Brain pericyte (primary cell): ENCODE results near the gene ARHGAP29.

ENCODE experiments used
- DNase-seq: peaks from one replicate; pipeline ENCODE4 v3.0.0-alpha.2; 2012; ENCODE audit warnings: low read depth, low spot score

Gene ARHGAP29, protein sequence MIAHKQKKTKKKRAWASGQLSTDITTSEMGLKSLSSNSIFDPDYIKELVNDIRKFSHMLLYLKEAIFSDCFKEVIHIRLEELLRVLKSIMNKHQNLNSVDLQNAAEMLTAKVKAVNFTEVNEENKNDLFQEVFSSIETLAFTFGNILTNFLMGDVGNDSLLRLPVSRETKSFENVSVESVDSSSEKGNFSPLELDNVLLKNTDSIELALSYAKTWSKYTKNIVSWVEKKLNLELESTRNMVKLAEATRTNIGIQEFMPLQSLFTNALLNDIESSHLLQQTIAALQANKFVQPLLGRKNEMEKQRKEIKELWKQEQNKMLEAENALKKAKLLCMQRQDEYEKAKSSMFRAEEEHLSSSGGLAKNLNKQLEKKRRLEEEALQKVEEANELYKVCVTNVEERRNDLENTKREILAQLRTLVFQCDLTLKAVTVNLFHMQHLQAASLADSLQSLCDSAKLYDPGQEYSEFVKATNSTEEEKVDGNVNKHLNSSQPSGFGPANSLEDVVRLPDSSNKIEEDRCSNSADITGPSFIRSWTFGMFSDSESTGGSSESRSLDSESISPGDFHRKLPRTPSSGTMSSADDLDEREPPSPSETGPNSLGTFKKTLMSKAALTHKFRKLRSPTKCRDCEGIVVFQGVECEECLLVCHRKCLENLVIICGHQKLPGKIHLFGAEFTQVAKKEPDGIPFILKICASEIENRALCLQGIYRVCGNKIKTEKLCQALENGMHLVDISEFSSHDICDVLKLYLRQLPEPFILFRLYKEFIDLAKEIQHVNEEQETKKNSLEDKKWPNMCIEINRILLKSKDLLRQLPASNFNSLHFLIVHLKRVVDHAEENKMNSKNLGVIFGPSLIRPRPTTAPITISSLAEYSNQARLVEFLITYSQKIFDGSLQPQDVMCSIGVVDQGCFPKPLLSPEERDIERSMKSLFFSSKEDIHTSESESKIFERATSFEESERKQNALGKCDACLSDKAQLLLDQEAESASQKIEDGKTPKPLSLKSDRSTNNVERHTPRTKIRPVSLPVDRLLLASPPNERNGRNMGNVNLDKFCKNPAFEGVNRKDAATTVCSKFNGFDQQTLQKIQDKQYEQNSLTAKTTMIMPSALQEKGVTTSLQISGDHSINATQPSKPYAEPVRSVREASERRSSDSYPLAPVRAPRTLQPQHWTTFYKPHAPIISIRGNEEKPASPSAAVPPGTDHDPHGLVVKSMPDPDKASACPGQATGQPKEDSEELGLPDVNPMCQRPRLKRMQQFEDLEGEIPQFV

GRCh38 chr1:94237291-94238226 is at the start of gene ARHGAP29:
TSS of gene ARHGAP29 (minus strand) at chr1:94237584. CDS start at chr1:94231611, 5,973 bp downstream.
- DNase-seq = no peak

GRCh38 chr1:94286864-94287437 is 49.6 kb upstream of the ARHGAP29 start:
- no peak for DNase-seq

DNA sequence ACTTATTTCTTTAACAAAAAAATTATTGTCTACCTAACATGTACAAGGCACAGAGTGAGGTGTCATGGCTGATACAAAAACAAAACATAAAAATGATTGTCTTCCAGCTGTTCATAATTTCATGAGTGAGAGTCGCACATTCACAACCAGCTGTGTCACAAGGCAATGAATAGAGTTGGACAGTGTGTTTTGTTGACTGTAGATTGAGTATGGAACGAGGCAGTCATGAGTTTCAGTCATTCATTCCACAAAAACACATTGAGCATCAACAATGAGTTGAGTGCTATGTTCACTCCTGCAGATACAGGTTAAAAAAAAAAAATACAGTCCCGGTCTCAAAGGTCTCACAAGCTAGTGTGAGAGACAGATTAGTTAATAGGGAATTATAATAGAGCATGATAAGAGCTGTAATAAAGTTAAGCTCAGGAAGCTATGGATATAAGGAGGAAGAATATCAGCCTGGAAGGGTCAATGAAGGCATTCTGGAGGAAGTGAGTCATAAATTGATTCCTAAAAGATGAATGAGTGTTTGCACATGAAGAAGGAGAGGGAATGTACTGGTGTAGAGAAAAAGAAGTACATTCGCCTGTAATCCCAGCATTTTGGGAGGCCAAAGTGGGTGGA is 47.8 kb upstream of the ARHGAP29 start:
- DNase-seq = no peak

- DNase-seq = no peak
Observed at GRCh38 chr1:94284476-94284875, 47.1 kb upstream of the ARHGAP29 start.

DNA sequence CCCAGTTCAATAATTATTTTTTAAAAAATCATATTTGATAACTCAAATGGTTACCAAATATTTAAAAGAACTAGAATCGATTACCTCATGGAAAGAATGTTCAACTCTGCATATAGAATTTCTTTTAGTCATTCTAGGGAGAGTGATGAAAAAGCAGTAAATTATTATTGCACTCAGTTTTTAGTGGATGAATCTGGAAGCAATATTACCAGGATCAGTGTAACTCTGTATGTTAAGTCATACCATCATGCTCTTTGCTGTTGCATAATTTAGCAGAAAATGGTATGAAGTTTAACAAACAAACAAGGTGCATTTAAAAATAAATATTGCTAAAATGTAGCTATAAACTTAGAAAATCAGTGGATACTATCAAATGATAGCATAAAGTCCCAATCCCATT is 46.1 kb upstream of the ARHGAP29 start:
- no peak for DNase-seq

DNA sequence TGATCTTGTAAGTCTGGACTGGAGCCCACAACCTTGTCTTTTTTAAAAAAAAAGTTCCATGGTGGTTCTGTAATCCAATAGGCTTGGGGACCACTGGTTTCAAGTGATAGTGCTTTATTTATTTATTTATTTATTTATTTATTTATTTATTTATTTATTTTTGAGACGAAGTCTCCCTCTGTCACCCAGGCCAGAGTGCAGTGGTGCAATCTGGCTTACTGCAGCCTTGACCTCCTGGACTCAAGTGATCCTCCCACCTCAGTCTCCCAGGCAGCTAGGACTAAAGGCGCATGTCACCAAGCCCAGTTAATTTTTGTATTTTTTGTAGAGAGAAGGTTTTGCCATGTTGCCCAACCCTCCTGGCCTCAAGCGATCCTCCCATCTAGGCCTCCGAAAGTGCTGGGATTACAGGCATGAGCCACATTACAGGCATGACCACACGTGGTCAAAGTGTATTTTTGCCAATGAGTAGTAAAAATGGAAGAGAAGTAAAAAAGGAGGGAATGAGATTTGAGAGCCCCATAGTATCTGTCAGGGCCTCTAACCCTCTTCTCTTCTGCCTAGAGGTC is 44.8 kb upstream of the ARHGAP29 start:
- no peak for DNase-seq

- no peak for DNase-seq
Observed at GRCh38 chr1:94281361-94282142, 44.2 kb upstream of the ARHGAP29 start.

GRCh38 chr1:94280541-94280940 is 43.2 kb upstream of the ARHGAP29 start:
- DNase-seq = no peak

DNA sequence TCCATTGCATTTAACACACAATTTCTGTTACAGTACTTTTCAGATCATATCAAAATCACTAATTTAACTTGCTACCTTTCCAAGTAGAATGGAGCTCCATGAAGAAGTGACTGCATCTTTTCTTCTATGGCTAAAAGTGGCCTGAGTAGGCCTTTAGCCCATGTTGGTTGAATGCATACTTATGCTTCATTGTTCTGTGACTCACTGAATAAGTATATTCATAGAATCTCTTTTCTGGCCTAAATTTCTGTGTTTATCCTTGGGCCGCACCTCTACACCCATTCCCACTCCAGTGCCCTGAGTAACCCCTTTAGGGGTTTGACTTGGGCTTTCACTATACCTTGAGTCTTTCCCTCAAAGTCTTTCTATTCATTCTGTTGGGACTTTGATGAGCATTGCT is 42.1 kb upstream of the ARHGAP29 start:
- DNase-seq = no peak

GRCh38 chr1:94279038-94279437 is 41.7 kb upstream of the ARHGAP29 start:
- no peak for DNase-seq

GRCh38 chr1:94276988-94277434 is 39.6 kb upstream of the ARHGAP29 start:
- DNase-seq = no peak

DNA sequence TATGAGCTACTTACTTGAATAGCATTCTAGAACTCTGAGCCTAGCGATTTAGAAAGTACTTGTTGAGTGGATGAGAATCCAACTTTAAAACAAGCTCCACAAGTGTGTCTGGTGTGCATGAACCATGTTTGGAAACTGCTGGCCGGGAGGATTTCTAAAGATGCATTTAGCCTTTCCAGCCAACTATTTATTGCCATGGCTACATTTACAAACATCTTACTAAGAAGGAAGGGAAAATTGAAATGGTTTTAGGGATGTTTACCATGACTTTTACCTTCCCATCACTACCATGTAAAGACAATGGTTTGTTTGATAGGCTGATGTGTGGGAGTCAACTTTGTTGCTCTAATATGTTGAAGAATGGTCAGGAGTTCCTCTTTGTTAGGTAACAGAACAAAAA is 37.7 kb upstream of the ARHGAP29 start:
- no peak for DNase-seq

DNA sequence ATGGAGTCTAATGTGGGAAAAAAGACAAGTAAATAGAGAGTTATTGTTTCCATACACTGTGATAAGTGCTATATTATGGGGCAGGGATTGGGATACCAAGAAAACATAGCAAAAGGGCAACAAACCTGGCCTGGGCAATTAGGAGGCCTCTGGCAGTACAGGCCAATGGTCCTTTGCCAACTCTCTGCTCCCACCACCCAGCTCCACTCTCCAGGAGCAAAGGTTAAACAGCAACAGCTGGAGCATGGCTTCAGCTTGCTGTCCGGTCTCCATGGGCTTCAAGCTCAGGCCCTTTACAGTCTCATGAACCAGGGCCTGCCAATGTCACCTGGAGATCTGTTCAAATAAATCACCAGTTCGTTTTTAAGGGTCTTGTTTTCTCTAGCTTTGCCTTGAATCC is 37.2 kb upstream of the ARHGAP29 start:
- DNase-seq = no peak

- DNase-seq = no peak
Observed at GRCh38 chr1:94273111-94273510, 35.7 kb upstream of the ARHGAP29 start.

DNA sequence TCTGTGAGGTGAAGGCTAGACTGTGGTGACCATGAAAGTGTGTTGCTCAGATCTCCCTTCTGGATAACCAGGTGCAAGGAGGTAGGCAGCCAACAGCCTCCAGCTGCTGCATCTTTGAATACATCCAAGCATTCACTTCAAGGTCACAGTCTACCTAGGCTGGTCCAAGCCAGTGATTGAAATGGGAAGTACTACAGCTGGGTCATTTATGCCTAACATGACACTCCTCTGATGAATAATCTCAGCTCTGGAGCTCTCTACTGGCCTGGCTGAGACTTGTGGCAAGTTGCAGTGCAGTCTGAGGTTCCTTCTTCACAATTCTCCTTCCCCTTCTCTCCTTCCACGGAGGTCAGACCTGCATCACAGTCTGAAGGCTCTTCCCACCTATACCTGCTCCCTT is 35.0 kb upstream of the ARHGAP29 start:
- no peak for DNase-seq

DNA sequence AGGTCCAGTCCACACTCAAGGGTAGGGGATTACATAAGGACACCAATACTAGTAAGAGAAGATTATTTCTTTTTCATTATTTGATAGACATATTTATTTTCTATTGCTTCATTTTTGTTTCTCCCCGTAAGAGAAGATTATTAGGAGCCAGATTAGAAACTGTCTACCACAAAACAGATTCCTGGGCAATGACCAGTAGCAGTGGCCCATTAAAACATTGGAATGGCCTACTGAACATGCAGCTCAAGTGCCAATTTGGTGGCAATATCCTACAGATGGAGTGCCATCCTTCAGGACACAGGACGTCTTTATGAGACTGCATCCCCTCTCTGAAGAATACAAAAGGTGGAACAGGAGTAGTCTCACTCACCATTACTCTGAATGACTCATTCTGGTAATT is 34.0 kb upstream of the ARHGAP29 start:
- no peak for DNase-seq

DNA sequence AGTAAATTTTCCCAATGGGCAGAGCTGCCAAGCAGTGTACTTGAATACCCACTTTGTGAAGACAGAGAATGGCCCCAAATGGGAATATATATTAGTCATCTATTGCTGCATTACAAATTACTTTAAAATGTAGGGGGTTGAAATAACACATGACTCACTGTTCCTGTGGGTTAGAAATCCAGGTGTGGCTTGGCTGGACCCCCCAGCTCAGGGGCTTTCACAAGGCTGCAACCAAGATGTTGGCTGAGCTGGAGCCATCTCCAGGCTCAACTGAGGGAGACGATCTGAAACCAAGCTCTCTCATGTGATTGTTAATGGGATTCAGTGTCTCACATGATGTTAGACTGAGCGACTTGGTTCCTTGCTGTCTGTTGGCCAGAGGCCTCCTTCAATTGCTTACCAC is 33.4 kb upstream of the ARHGAP29 start:
- DNase-seq = peak; percentile 52

DNA sequence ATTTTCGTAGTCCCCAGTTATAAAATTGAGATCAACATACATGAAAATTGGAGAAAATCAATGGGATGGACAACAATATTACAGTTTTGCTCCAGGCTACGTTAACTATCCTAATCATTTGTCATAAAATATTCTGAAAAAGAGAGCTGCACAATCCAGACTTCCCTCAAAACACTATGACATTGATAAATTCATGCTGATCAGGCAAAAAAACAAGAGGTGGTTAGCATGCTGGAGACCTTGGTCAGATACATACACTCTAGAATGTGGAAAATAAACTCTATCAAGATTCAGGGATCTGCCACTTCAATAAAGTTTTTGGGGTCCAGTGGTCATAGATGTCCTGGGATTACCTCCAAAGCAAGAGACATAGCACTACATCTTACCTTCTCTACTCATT is 32.5 kb upstream of the ARHGAP29 start:
- no peak for DNase-seq

- DNase-seq = no peak
Observed at GRCh38 chr1:94265906-94266305, 28.5 kb upstream of the ARHGAP29 start.
